HepG2 (cell line): ENCODE measurements around the gene FCRL2. TPM values are rescaled to one million over a fixed set of nuclear protein-coding genes. Genes with fewer than 3 reads are reported as not detected.
A peak's percentile ranks its signal among the peaks of the same experiment; 100 is the strongest.

Experiments used
- ATAC-seq: fragments of 200-7000 bp; cut with Tn5 transposase; 3 replicates; pipeline ENCODE4 v1.9.1; 2020; ENCODE audit warnings: mild to moderate bottlenecking, moderate library complexity
- Bru-seq: library from RNA; stranded (reverse); fragments of 400-500 nt; gene quantifications from one replicate; lab custom pipeline; 2021; lab: Mats Ljungman, UMichigan
- BruChase-seq, 2 experiments: library from RNA; stranded (reverse); fragments of 400-500 nt; gene quantifications; one replicate each; lab custom pipeline; 2021; lab: Mats Ljungman, UMichigan
- BruUV-seq: library from RNA; stranded (reverse); fragments of 400-500 nt; replicated peaks from 2 replicates; lab custom pipeline; 2021; lab: Mats Ljungman, UMichigan
- CTCF ChIA-PET: fragments of 300-600 bp; formaldehyde crosslinking; extraction: SDS; loops from one replicate; lab custom pipeline; 2021; ENCODE audit warnings: low total read pairs, inconsistent platforms, low intra/inter-chr PET ratio; lab: Yijun Ruan, JAX
- POLR2A ChIA-PET: fragments of 350-600 bp; sonication (Branson Sonifier 250); formaldehyde crosslinking; loops from one replicate; lab custom pipeline; 2020; ENCODE audit warnings: antibody characterized with exemption, inconsistent platforms; lab: Yijun Ruan, JAX
- DNase-seq: peaks from one replicate; pipeline ENCODE4 v3.0.0-alpha.2; 2015; ENCODE audit warnings: low spot score
- FAIRE-seq: peaks from 3 replicates; lab custom pipeline; 2011; peaks lifted over from hg19 to GRCh38; lab: Jason Lieb, UNC
- H2AFZ ChIP-seq: one replicate; pipeline ENCODE4 v1.6.1; 2011; ENCODE audit warnings: low read length, inconsistent platforms
- H3K27ac ChIP-seq: fragments of 300-600 bp; 3 replicates; pipeline ENCODE4 v1.8.0; 2011; ENCODE audit warnings: mixed run types, mild to moderate bottlenecking, mixed read lengths, low read length, inconsistent platforms; ENCODE audit not compliant: insufficient read depth; ENCODE audit errors: extremely low read length
- H3K27me3 ChIP-seq, 2 experiments: fragments of 200-600 bp in 1 of 2; 2 replicates in 1 of 2; 3 replicates in 1 of 2; pipeline versions ENCODE4 v1.6.0 to v1.8.0; 2011; ENCODE audit warnings: low read length in 2 of 2, mild to moderate bottlenecking in 2 of 2, moderate library complexity in 2 of 2, inconsistent platforms in 1 of 2; ENCODE audit not compliant: insufficient read depth in 2 of 2, control insufficient read depth in 1 of 2
- H3K36me3 ChIP-seq, 2 experiments: fragments of 200-600 bp in 1 of 2; replicated peaks in 1 of 2; 2 replicates in 1 of 2; 3 replicates in 1 of 2; pipeline versions ENCODE4 v1.5.1 to v1.8.0; 2011; ENCODE audit warnings: low read length in 2 of 2, inconsistent platforms in 1 of 2; ENCODE audit not compliant: insufficient read depth in 2 of 2, control insufficient read depth in 1 of 2
- H3K4me1 ChIP-seq: 2 replicates; pipeline ENCODE4 v1.5.1; 2012; ENCODE audit warnings: low read length, inconsistent platforms; ENCODE audit not compliant: insufficient read depth
- H3K4me2 ChIP-seq: 2 replicates; pipeline ENCODE4 v1.6.0; 2011; ENCODE audit warnings: low read depth, low read length, inconsistent platforms
- H3K4me3 ChIP-seq, 3 experiments: fragments of 200-600 bp in 1 of 3; sonication (generic), shearing (Covaris generic) in 1 of 3; replicated peaks in 1 of 3; 2 replicates each; pipeline ENCODE4 v1.5.1; 2011 to 2016; ENCODE audit warnings: low read length in 3 of 3, inconsistent platforms in 2 of 3, low read depth in 2 of 3, mild to moderate bottlenecking in 2 of 3, control low read depth in 1 of 3, mixed read lengths in 1 of 3; ENCODE audit not compliant: insufficient read depth in 1 of 3
- H3K79me2 ChIP-seq: one replicate; pipeline ENCODE4 v1.6.1; 2011; ENCODE audit warnings: low read length, inconsistent platforms; ENCODE audit not compliant: insufficient read depth
- H3K9ac ChIP-seq: 2 replicates; pipeline ENCODE4 v1.6.0; 2011; ENCODE audit warnings: mild to moderate bottlenecking, low read depth, low read length, inconsistent platforms; ENCODE audit not compliant: insufficient read depth
- H3K9me3 ChIP-seq: 2 replicates; pipeline ENCODE4 v1.5.1; 2012; ENCODE audit warnings: mild to moderate bottlenecking, low read length
- H4K20me1 ChIP-seq: 2 replicates; pipeline ENCODE4 v1.6.0; 2011; ENCODE audit warnings: inconsistent platforms, mild to moderate bottlenecking, low read length, moderate library complexity; ENCODE audit not compliant: insufficient read depth
- ATAD3A ChIP-seq: sonication (generic); formaldehyde crosslinking; IDR thresholded peaks from 2 replicates; pipeline ENCODE4 v1.4.0; 2020; ENCODE audit warnings: missing genetic modification reagents
- ATF4 ChIP-seq, 2 experiments: fragments of 450-650 bp in 1 of 2; sonication (generic) in 1 of 2; formaldehyde crosslinking; IDR thresholded peaks; 2 replicates each; pipeline versions ENCODE4 v1.5.0 to v1.8.0; 2020 to 2022; ENCODE audit warnings: mild to moderate bottlenecking in 1 of 2, missing genetic modification reagents in 1 of 2
- CENPT ChIP-seq: sonication (generic); formaldehyde crosslinking; IDR thresholded peaks from 2 replicates; pipeline ENCODE4 v1.8.0; 2022; ENCODE audit warnings: low read depth, mild to moderate bottlenecking, moderate library complexity, missing genetic modification reagents
- EHMT2 ChIP-seq: fragments of 200-600 bp; sonication (generic); IDR thresholded peaks from 2 replicates; pipeline ENCODE4 v1.7.0; 2017; ENCODE audit warnings: antibody characterized with exemption, low read depth, low read length, borderline replicate concordance
- HIC2 ChIP-seq: sonication (generic); formaldehyde crosslinking; IDR thresholded peaks from 2 replicates; pipeline ENCODE4 v1.9.0; 2022; ENCODE audit warnings: low read depth, missing genetic modification reagents
- IRX3 ChIP-seq: sonication (generic); formaldehyde crosslinking; IDR thresholded peaks from 2 replicates; pipeline ENCODE4 v1.8.1; 2023; ENCODE audit warnings: mild to moderate bottlenecking, low read depth, missing genetic modification reagents, borderline replicate concordance
- KDM5B ChIP-seq: sonication (generic); formaldehyde crosslinking; IDR thresholded peaks from 2 replicates; pipeline ENCODE4 v1.4.0; 2020; ENCODE audit warnings: missing genetic modification reagents, mild to moderate bottlenecking, borderline replicate concordance
- NFE2L1 ChIP-seq: sonication (generic); formaldehyde crosslinking; IDR thresholded peaks from 2 replicates; pipeline ENCODE4 v1.4.0; 2020; ENCODE audit warnings: missing genetic modification reagents, mild to moderate bottlenecking, borderline replicate concordance
- NFIB ChIP-seq: sonication (generic); formaldehyde crosslinking; IDR thresholded peaks from 2 replicates; pipeline ENCODE4 v1.9.0; 2021; ENCODE audit warnings: missing genetic modification reagents, mild to moderate bottlenecking, borderline replicate concordance
- ZBTB7A ChIP-seq: sonication (generic); formaldehyde crosslinking; IDR thresholded peaks from 2 replicates; pipeline ENCODE4 v1.8.0; 2022; ENCODE audit warnings: mild to moderate bottlenecking, missing genetic modification reagents
- ZFP62 ChIP-seq: sonication (generic); formaldehyde crosslinking; IDR thresholded peaks from 2 replicates; pipeline ENCODE4 v1.4.0; 2020; ENCODE audit warnings: missing genetic modification reagents
- ZNF343 ChIP-seq: sonication (generic); formaldehyde crosslinking; IDR thresholded peaks from 2 replicates; pipeline ENCODE4 v1.4.0; 2020; ENCODE audit warnings: mild to moderate bottlenecking, missing genetic modification reagents
- ZNF558 ChIP-seq: sonication (generic); formaldehyde crosslinking; IDR thresholded peaks from 2 replicates; pipeline ENCODE4 v1.9.0; 2022; ENCODE audit warnings: mild to moderate bottlenecking, missing genetic modification reagents, borderline replicate concordance
- WGBS: methylation state at CpG from one replicate; pipeline ENCODE4 v1.1.6; 2017; ENCODE audit warnings: low lambda C conversion rate; 5-methylcytosine and 5-hydroxymethylcytosine counted together
- in situ Hi-C: cut with HindIII; loops from 2 replicates; pipeline ENCODE4 v1.10.0; 2017; ENCODE audit warnings: low pct_unique_long_range_greater_than_20kb; ENCODE audit not compliant: extremely low pct_ligation_motif_present
- intact Hi-C: fragments of 100-400 bp; cut with micrococcal nuclease; formaldehyde crosslinking; loops from one replicate; pipeline ENCODE4 v1.10.0; 2022; ENCODE audit not compliant: unreplicated experiment
- long read RNA-seq, 2 experiments: library from RNA in 1 of 2; library from polyadenylated mRNA in 1 of 2; stranded (forward) in 1 of 2; unstranded in 1 of 2; transcript quantifications; one replicate each; pipeline ENCODE4 v2.0.0, GENCODE V29; 2019 to 2022
- polyA minus RNA-seq, 3 experiments: library from RNA; depleted of rRNA, polyadenylated mRNA; stranded (reverse); fragments of >200 nt; gene quantifications; 2 replicates each; pipeline ENCODE4 v1.2.3, GENCODE V29; 2011; ENCODE audit warnings: low replicate concordance in 1 of 3
- polyA plus RNA-seq, 8 experiments: library from polyadenylated mRNA; depleted of rRNA in 3 of 8; stranded (reverse) in 7 of 8; unstranded in 1 of 8; fragments of >200 nt; fragmentation: Illumina TruSeq in 4 of 8; extraction: Trizol in 4 of 8; gene quantifications; 2 replicates each; pipeline versions ENCODE4 v1.2.1 to v1.2.3, GENCODE V29; 2011 to 2016; ENCODE audit warnings: low read depth in 4 of 8, missing spikeins in 1 of 8, mixed read lengths in 1 of 8; ENCODE audit not compliant: insufficient read depth in 1 of 8
- total RNA-seq, 5 experiments: library from RNA; depleted of rRNA; stranded (reverse); fragments of >200 nt; fragmentation: Illumina TruSeq; extraction: Trizol; gene quantifications; 2 replicates each; pipeline ENCODE4 v1.2.3, GENCODE V29; 2016; ENCODE audit warnings: low read depth in 1 of 5
- TF ChIP-seq, protein P1 (sequence below): sonication (generic); formaldehyde crosslinking; IDR thresholded peaks from 2 replicates; pipeline ENCODE4 v1.4.0; 2020; ENCODE audit warnings: missing genetic modification reagents

Gene FCRL2, protein sequence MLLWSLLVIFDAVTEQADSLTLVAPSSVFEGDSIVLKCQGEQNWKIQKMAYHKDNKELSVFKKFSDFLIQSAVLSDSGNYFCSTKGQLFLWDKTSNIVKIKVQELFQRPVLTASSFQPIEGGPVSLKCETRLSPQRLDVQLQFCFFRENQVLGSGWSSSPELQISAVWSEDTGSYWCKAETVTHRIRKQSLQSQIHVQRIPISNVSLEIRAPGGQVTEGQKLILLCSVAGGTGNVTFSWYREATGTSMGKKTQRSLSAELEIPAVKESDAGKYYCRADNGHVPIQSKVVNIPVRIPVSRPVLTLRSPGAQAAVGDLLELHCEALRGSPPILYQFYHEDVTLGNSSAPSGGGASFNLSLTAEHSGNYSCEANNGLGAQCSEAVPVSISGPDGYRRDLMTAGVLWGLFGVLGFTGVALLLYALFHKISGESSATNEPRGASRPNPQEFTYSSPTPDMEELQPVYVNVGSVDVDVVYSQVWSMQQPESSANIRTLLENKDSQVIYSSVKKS
- total RNA-seq (2016; rRNA removed; fragmentation: Illumina TruSeq; extraction: Trizol) (not detected in 2 replicates), polyA plus RNA-seq (2011; rRNA removed) (not detected in 2 replicates), polyA minus RNA-seq (2011; rRNA and poly(A)+ RNA removed; ENCODE audit: low replicate concordance) (not detected in 2 replicates), Bru-seq, nascent RNA (percentile 4 among the genes with signal in this experiment), BruChase-seq, experiment 1, labeled RNA remaining after a 6-hour chase (not detected), BruChase-seq, experiment 2, labeled RNA remaining after a 2-hour chase (not detected)
- total RNA-seq (2016; cell fraction: cytosol; rRNA removed; fragmentation: Illumina TruSeq; extraction: Trizol; ENCODE audit: low read depth), result not detected in 2 replicates
- not detected in 2 replicates for total RNA-seq (2016; cell fraction: insoluble cytoplasmic fraction; rRNA removed; fragmentation: Illumina TruSeq; extraction: Trizol)
- not detected in 2 replicates for total RNA-seq (2016; cell fraction: membrane; rRNA removed; fragmentation: Illumina TruSeq; extraction: Trizol)
- total RNA-seq (2016; cell fraction: nucleus; rRNA removed; fragmentation: Illumina TruSeq; extraction: Trizol), result not detected in 2 replicates
- not detected in 2 replicates for polyA plus RNA-seq (2011; cell fraction: cytosol; rRNA removed)
- not detected in 2 replicates for polyA plus RNA-seq (2011; cell fraction: nucleus; rRNA removed)
- not detected in 2 replicates for polyA plus RNA-seq (2012)
- polyA plus RNA-seq (2016; cell fraction: cytosol; fragmentation: Illumina TruSeq; extraction: Trizol; ENCODE audit: low read depth), result not detected in 2 replicates
- not detected in 2 replicates for polyA plus RNA-seq (2016; cell fraction: insoluble cytoplasmic fraction; fragmentation: Illumina TruSeq; extraction: Trizol; ENCODE audit: low read depth)
- not detected in 2 replicates for polyA plus RNA-seq (2016; cell fraction: membrane; fragmentation: Illumina TruSeq; extraction: Trizol; ENCODE audit: low read depth)
- not detected in 2 replicates for polyA plus RNA-seq (2016; cell fraction: nucleus; fragmentation: Illumina TruSeq; extraction: Trizol; ENCODE audit: insufficient read depth, low read depth)
- not detected in 2 replicates for polyA minus RNA-seq (2011; cell fraction: cytosol; rRNA and poly(A)+ RNA removed)
- polyA minus RNA-seq (2011; cell fraction: nucleus; rRNA and poly(A)+ RNA removed), result not detected in 2 replicates
- long read RNA-seq, experiment 1, result 0 reads
- long read RNA-seq, experiment 2, result 0 reads

GRCh38 chr1:157776971-157777391 lies at the start of gene FCRL2:
Gene FCRL2 (minus strand): TSS chr1:157777132. CDS start chr1:157777073, 59 bp downstream.
- FAIRE-seq (no peak), DNase-seq (no peak), ATAC-seq (no peak)
- Histone ChIP-seq H3K79me2 (no peaks in the 10 kb centered on the region), H3K9ac (no peak within 1 kb of the TSS), H3K36me3 (no peaks in the 10 kb centered on the region), H4K20me1 (no peaks in the 10 kb centered on the region), H3K4me1 (no peaks in the 10 kb centered on the region), H3K4me2 (no peak within 1 kb of the TSS), H3K27me3 (no peaks in the 10 kb centered on the region), H3K9me3 (no peaks in the 10 kb centered on the region), H2AFZ (no peak within 1 kb of the TSS), H3K4me3 (no peak within 1 kb of the TSS), H3K27ac (no peak within 1 kb of the TSS)
- ChIA-PET CTCF (no interaction called here), POLR2A (no interaction called here)
- 12% methylated on average over 1 of the region's 1 CpG for WGBS
- intact Hi-C loops (no loop called here), in situ Hi-C loops (no loop called here)
- no TSS peak for BruUV-seq
- TF ChIP-seq CENPT (CRISPR knock-in tag), result no peak
- TF ChIP-seq ATF4 (CRISPR knock-in tag; IDR thresholded peaks at IDR 0.05), result no peak
- no peak for TF ChIP-seq ZNF343 (CRISPR knock-in tag)
- TF ChIP-seq IRX3, result no peak
- TF ChIP-seq EHMT2, result no peak
- no peak for TF ChIP-seq KDM5B
- TF ChIP-seq ZFP62 (CRISPR knock-in tag), result no peak
- TF ChIP-seq HIC2 (CRISPR knock-in tag), result no peak
- no peak for TF ChIP-seq NFE2L1 (CRISPR knock-in tag)
- no peak for TF ChIP-seq ATAD3A (CRISPR knock-in tag)
- TF ChIP-seq ZBTB7A (CRISPR knock-in tag), result no peak
- no peak for TF ChIP-seq ZNF558
- TF ChIP-seq NFIB (CRISPR knock-in tag), result no peak
- TF ChIP-seq, protein P1, sequence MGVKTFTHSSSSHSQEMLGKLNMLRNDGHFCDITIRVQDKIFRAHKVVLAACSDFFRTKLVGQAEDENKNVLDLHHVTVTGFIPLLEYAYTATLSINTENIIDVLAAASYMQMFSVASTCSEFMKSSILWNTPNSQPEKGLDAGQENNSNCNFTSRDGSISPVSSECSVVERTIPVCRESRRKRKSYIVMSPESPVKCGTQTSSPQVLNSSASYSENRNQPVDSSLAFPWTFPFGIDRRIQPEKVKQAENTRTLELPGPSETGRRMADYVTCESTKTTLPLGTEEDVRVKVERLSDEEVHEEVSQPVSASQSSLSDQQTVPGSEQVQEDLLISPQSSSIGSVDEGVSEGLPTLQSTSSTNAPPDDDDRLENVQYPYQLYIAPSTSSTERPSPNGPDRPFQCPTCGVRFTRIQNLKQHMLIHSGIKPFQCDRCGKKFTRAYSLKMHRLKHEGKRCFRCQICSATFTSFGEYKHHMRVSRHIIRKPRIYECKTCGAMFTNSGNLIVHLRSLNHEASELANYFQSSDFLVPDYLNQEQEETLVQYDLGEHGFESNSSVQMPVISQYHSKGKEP (CRISPR knock-in tag), result no peak
